MCF 10A (cell line): ENCODE results near the gene POLA1. TPM values are rescaled to one million over a fixed set of nuclear protein-coding genes. Genes with fewer than 3 reads are reported as not detected.
A peak's percentile ranks its signal among the peaks of the same experiment; 100 is the strongest.

ENCODE experiments used
- BruUV-seq: library from RNA; stranded (reverse); fragments of 400-500 nt; replicated peaks from 2 replicates; lab custom pipeline; 2021; lab: Mats Ljungman, UMichigan
- CTCF ChIA-PET: fragments of 300-600 bp; sonication (Branson Sonifier 250); formaldehyde crosslinking; extraction: SDS; loops from one replicate; lab custom pipeline; 2021; ENCODE audit warnings: antibody characterized with exemption, inconsistent platforms; lab: Yijun Ruan, JAX
- POLR2A ChIA-PET: fragments of 300-600, 350-650 bp; sonication (Branson Sonifier 250); formaldehyde crosslinking; extraction: SDS; loops from one replicate; lab custom pipeline; 2020; ENCODE audit warnings: antibody characterized with exemption, inconsistent platforms; lab: Yijun Ruan, JAX
- DNase-seq: peaks from one replicate; pipeline ENCODE4 v3.0.0-alpha.2; 2018; ENCODE audit not compliant: unreplicated experiment
- H3K27ac Mint-ChIP-seq: one replicate; pipeline ENCODE4 v1.8.0; 2022; ENCODE audit warnings: mild to moderate bottlenecking, low read depth, mixed read lengths; ENCODE audit not compliant: unreplicated experiment
- H3K27me3 Mint-ChIP-seq: one replicate; pipeline ENCODE4 v1.8.0; 2022; ENCODE audit warnings: mixed read lengths; ENCODE audit not compliant: insufficient read depth, unreplicated experiment
- H3K36me3 Mint-ChIP-seq: one replicate; pipeline ENCODE4 v1.8.0; 2022; ENCODE audit warnings: mild to moderate bottlenecking, moderate library complexity, mixed read lengths; ENCODE audit not compliant: insufficient read depth, unreplicated experiment
- H3K4me1 Mint-ChIP-seq: one replicate; pipeline ENCODE4 v1.8.0; 2022; ENCODE audit warnings: mixed read lengths; ENCODE audit not compliant: insufficient read depth, unreplicated experiment
- H3K4me3 Mint-ChIP-seq: one replicate; pipeline ENCODE4 v1.8.0; 2022; ENCODE audit warnings: mild to moderate bottlenecking, moderate library complexity, mixed read lengths; ENCODE audit not compliant: unreplicated experiment
- H3K9me3 Mint-ChIP-seq: one replicate; pipeline ENCODE4 v1.8.0; 2022; ENCODE audit warnings: mixed read lengths; ENCODE audit not compliant: unreplicated experiment
- CTCF ChIP-seq: fragments of 200-600 bp; IDR thresholded peaks from one replicate; pipeline ENCODE4 v1.8.0; 2022; ENCODE audit warnings: antibody characterized with exemption, mild to moderate bottlenecking; ENCODE audit not compliant: unreplicated experiment
- intact Hi-C: fragments of 100-400 bp; cut with micrococcal nuclease; formaldehyde crosslinking; loops from 2 replicates; pipeline ENCODE4 v1.14.1; 2022
- total RNA-seq: library from RNA; stranded (reverse); gene quantifications from 2 replicates; pipeline ENCODE4 v1.2.3, GENCODE V29; 2022

POLA1 gene
- total RNA-seq, 1 experiment from 2014 or later = 9.8 TPM

- no peak for TF ChIP-seq CTCF
- ChIA-PET CTCF (interaction anchor here (0.8 to 2.3 kb wide), 3 partner anchors 13 to 70 kb away, joined by 3 to 11 read pairs (median 7); no protein-coding TSS in a partner anchor), POLR2A (interaction anchor here (1.0 kb wide), 1 partner anchor 11 kb away, joined by 3 read pairs; no protein-coding TSS in a partner anchor)
- peaks cover 62% of the 10 kb centered on the region for H3K27me3 Mint-ChIP-seq
- no peaks in the 10 kb centered on the region for H3K4me1 Mint-ChIP-seq
- H3K4me3 Mint-ChIP-seq = no peak overlapping the region
- peaks cover 5% of the 10 kb centered on the region for H3K36me3 Mint-ChIP-seq
- no TSS peak for BruUV-seq
- intact Hi-C loops = loop anchor here (5.0 kb wide), 1 partner anchor 191 kb away; no protein-coding TSS in a partner anchor
- no peaks in the 10 kb centered on the region for H3K9me3 Mint-ChIP-seq
- peak; percentile 2 for DNase-seq
- H3K27ac Mint-ChIP-seq = no peak overlapping the region
Observed at GRCh38 chrX:24768556-24768955, 74.8 kb downstream of the POLA1 start.

- peaks cover 42% of the 10 kb centered on the region for H3K27me3 Mint-ChIP-seq
- no peak for TF ChIP-seq CTCF
- CTCF ChIA-PET = interaction anchor here (0.5 to 1.4 kb wide), 3 partner anchors 10 to 832 kb away, joined by 3 read pairs; no protein-coding TSS in a partner anchor
- no TSS peak for BruUV-seq
- POLR2A ChIA-PET = no interaction called here
- intact Hi-C loops = no loop called here
- H3K4me1 Mint-ChIP-seq = no peaks in the 10 kb centered on the region
- peak; percentile 11 for DNase-seq
- no peak overlapping the region for H3K4me3 Mint-ChIP-seq
- H3K9me3 Mint-ChIP-seq = no peaks in the 10 kb centered on the region
- H3K36me3 Mint-ChIP-seq = peaks cover 5% of the 10 kb centered on the region
- no peak overlapping the region for H3K27ac Mint-ChIP-seq
Observed at GRCh38 chrX:24774650-24775049, 80.9 kb downstream of the POLA1 start.

- POLR2A ChIA-PET = no interaction called here
- no peak overlapping the region for H3K27ac Mint-ChIP-seq
- BruUV-seq = no TSS peak
Observed at GRCh38 chrX:24775891-24776290, 82.2 kb downstream of the POLA1 start.

GRCh38 chrX:24777660-24778059, 83.9 kb downstream of the POLA1 start:
- ChIA-PET POLR2A (no interaction called here), CTCF (no interaction called here)
- BruUV-seq = no TSS peak
- no peaks in the 10 kb centered on the region for H3K4me1 Mint-ChIP-seq
- no peak overlapping the region for H3K27ac Mint-ChIP-seq
- no peaks in the 10 kb centered on the region for H3K9me3 Mint-ChIP-seq
- no peak for DNase-seq
- intact Hi-C loops = no loop called here
- no peaks in the 10 kb centered on the region for H3K36me3 Mint-ChIP-seq
- no peak overlapping the region for H3K4me3 Mint-ChIP-seq
- no peak for TF ChIP-seq CTCF
- peaks cover 36% of the 10 kb centered on the region for H3K27me3 Mint-ChIP-seq

More at GRCh38 chrX:24775891-24776290, 82.2 kb downstream of the POLA1 start:
- DNase-seq = no peak
- TF ChIP-seq CTCF = no peak
- peaks cover 42% of the 10 kb centered on the region for H3K27me3 Mint-ChIP-seq
- no peak overlapping the region for H3K4me3 Mint-ChIP-seq
- H3K36me3 Mint-ChIP-seq = no peaks in the 10 kb centered on the region
- H3K4me1 Mint-ChIP-seq = no peaks in the 10 kb centered on the region
- intact Hi-C loops = no loop called here
- H3K9me3 Mint-ChIP-seq = no peaks in the 10 kb centered on the region
- CTCF ChIA-PET = interaction anchor here (0.6 to 0.9 kb wide), 2 partner anchors 14 to 16 kb away, joined by 3 read pairs; no protein-coding TSS in a partner anchor
